HEK293 (cell line): ENCODE data around the gene SMLR1.

Experiments
- CTCF ChIA-PET: fragments of 350-600 bp; formaldehyde crosslinking; extraction: SDS; loops from one replicate; lab custom pipeline; 2021; ENCODE audit warnings: antibody characterized with exemption; lab: Yijun Ruan, JAX
- POLR2A ChIA-PET: fragments of 300-600 bp; formaldehyde crosslinking; extraction: SDS; loops from one replicate; lab custom pipeline; 2020; ENCODE audit warnings: antibody characterized with exemption, inconsistent platforms; lab: Yijun Ruan, JAX
- H3K27ac ChIP-seq: fragments of 200-500 bp; sonication (Bioruptor generic); 2 replicates; pipeline ENCODE4 v1.5.1; 2014; ENCODE audit warnings: low read depth, low read length, control low read depth, inconsistent platforms; ENCODE audit errors: extremely low read depth
- H3K36me3 ChIP-seq, 2 experiments: fragments of 200-500 bp in 1 of 2; sonication (Bioruptor generic) in 1 of 2; 1 replicate in 1 of 2; 2 replicates in 1 of 2; pipeline ENCODE4 v1.5.1; 2014 to 2017; ENCODE audit warnings: inconsistent platforms in 2 of 2, low read length in 2 of 2; ENCODE audit not compliant: control insufficient read depth in 2 of 2, insufficient read depth in 1 of 2
- H3K4me1 ChIP-seq: fragments of 200-500 bp; sonication (Bioruptor generic); 2 replicates; pipeline ENCODE4 v1.5.1; 2014; ENCODE audit warnings: mild to moderate bottlenecking, low read length, inconsistent platforms; ENCODE audit not compliant: control insufficient read depth, insufficient read depth
- H3K4me3 ChIP-seq: 2 replicates; pipeline ENCODE4 v1.5.1; 2011; ENCODE audit warnings: low read depth, mild to moderate bottlenecking, control low read depth, low read length, moderate library complexity
- H3K9me3 ChIP-seq: fragments of 200-500 bp; sonication (Bioruptor generic); 2 replicates; pipeline ENCODE4 v1.5.1; 2014; ENCODE audit warnings: low read depth, low read length, inconsistent platforms; ENCODE audit not compliant: control insufficient read depth, insufficient read depth
- BCL11A ChIP-seq: fragments of 450-650 bp; formaldehyde crosslinking; IDR thresholded peaks from 2 replicates; pipeline ENCODE4 v1.5.1; 2016; ENCODE audit warnings: low read depth, missing biosample characterization, missing genetic modification characterization
- HOXA7 ChIP-seq: sonication (generic); formaldehyde crosslinking; IDR thresholded peaks from 2 replicates; pipeline ENCODE4 v1.8.1; 2022; ENCODE audit warnings: missing genetic modification reagents, borderline replicate concordance
- KLF9 ChIP-seq: fragments of 450-650 bp; formaldehyde crosslinking; IDR thresholded peaks from 2 replicates; pipeline ENCODE4 v1.5.1; 2016; ENCODE audit warnings: missing biosample characterization, missing genetic modification characterization, low read depth
- OSR2 ChIP-seq: fragments of 450-650 bp; formaldehyde crosslinking; IDR thresholded peaks from 2 replicates; pipeline ENCODE4 v1.5.1; 2016; ENCODE audit warnings: missing biosample characterization, missing genetic modification characterization
- SP2 ChIP-seq: fragments of 450-650 bp; formaldehyde crosslinking; IDR thresholded peaks from 2 replicates; pipeline ENCODE4 v1.5.1; 2016; ENCODE audit warnings: missing biosample characterization, missing genetic modification characterization
- ZIC2 ChIP-seq: fragments of 450-650 bp; formaldehyde crosslinking; IDR thresholded peaks from 2 replicates; pipeline ENCODE4 v1.5.1; 2016; ENCODE audit warnings: missing biosample characterization, missing genetic modification characterization
- ZNF16 ChIP-seq: fragments of 450-650 bp; formaldehyde crosslinking; IDR thresholded peaks from 2 replicates; pipeline ENCODE4 v1.5.1; 2016; ENCODE audit warnings: low read depth, missing biosample characterization, missing genetic modification characterization
- ZNF2 ChIP-seq: fragments of 450-650 bp; formaldehyde crosslinking; IDR thresholded peaks from 2 replicates; pipeline ENCODE4 v1.5.1; 2016; ENCODE audit warnings: missing biosample characterization, missing genetic modification characterization
- ZNF223 ChIP-seq: fragments of 450-650 bp; formaldehyde crosslinking; IDR thresholded peaks from 2 replicates; pipeline ENCODE4 v1.5.1; 2016; ENCODE audit warnings: missing biosample characterization, missing genetic modification characterization
- ZNF302 ChIP-seq: fragments of 450-650 bp; formaldehyde crosslinking; IDR thresholded peaks from 2 replicates; pipeline ENCODE4 v1.5.1; 2016; ENCODE audit warnings: missing biosample characterization, missing genetic modification characterization, low read depth
- ZNF354C ChIP-seq: fragments of 450-650 bp; formaldehyde crosslinking; IDR thresholded peaks from 2 replicates; pipeline ENCODE4 v1.5.1; 2016; ENCODE audit warnings: missing biosample characterization, missing genetic modification characterization, low read depth, borderline replicate concordance
- ZNF423 ChIP-seq: fragments of 450-650 bp; formaldehyde crosslinking; IDR thresholded peaks from 2 replicates; pipeline ENCODE4 v1.5.1; 2016; ENCODE audit warnings: missing biosample characterization, missing genetic modification characterization
- ZNF521 ChIP-seq: fragments of 450-650 bp; formaldehyde crosslinking; IDR thresholded peaks from 2 replicates; pipeline ENCODE4 v1.5.1; 2017; ENCODE audit warnings: missing biosample characterization, mild to moderate bottlenecking, missing genetic modification characterization
- ZNF555 ChIP-seq: fragments of 450-650 bp; formaldehyde crosslinking; conservative IDR thresholded peaks from 2 replicates; pipeline ENCODE4 v1.5.1; 2017; ENCODE audit warnings: missing biosample characterization, mild to moderate bottlenecking, missing genetic modification characterization, inconsistent platforms
- ZNF624 ChIP-seq: fragments of 450-650 bp; formaldehyde crosslinking; IDR thresholded peaks from 2 replicates; pipeline ENCODE4 v1.5.1; 2017; ENCODE audit warnings: missing biosample characterization, missing genetic modification characterization
- ZNF664 ChIP-seq: fragments of 450-650 bp; formaldehyde crosslinking; IDR thresholded peaks from 2 replicates; pipeline ENCODE4 v1.5.1; 2016; ENCODE audit warnings: missing biosample characterization, missing genetic modification characterization
- TF ChIP-seq, protein P1 (sequence below): fragments of 450-650 bp; formaldehyde crosslinking; IDR thresholded peaks from 2 replicates; pipeline ENCODE4 v1.5.1; 2016; ENCODE audit warnings: missing biosample characterization, missing genetic modification characterization
- TF ChIP-seq, protein P2 (sequence below): fragments of 450-650 bp; formaldehyde crosslinking; IDR thresholded peaks from 2 replicates; pipeline ENCODE4 v1.5.1; 2016; ENCODE audit warnings: missing biosample characterization, missing genetic modification characterization
- TF ChIP-seq, protein P3 (sequence below): fragments of 450-650 bp; formaldehyde crosslinking; IDR thresholded peaks from 2 replicates; pipeline ENCODE4 v1.5.1; 2016; ENCODE audit warnings: missing biosample characterization, missing genetic modification characterization
- TF ChIP-seq, protein P4 (sequence below): fragments of 450-650 bp; formaldehyde crosslinking; IDR thresholded peaks from 2 replicates; pipeline ENCODE4 v1.5.1; 2017; ENCODE audit warnings: missing biosample characterization, missing genetic modification characterization

SMLR1 gene

DNA sequence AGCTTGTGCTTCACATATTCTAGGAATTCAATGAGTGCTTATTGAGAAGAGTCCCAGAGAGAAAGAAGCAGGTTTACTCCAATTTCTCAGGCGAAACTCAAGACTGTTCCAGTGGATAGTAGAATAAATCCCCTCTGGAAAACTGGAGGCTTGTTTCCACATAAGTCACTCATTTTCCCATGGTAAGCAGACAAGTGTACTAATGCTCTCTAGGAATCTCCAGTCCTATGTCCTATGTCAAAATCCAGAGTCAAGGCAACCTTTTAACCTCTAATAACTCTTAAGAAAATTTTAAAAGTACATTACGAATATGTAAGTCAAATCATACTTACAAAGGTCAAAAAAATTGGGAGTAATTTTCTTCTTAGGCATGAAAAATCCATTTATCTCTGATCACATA is 35.2 kb downstream of the SMLR1 start:
- Histone ChIP-seq H3K4me3 (no peak overlapping the region), H3K36me3 (peaks cover 0 to 47% of the 10 kb centered on the region in 2 experiments), H3K9me3 (no peaks in the 10 kb centered on the region), H3K27ac (no peak overlapping the region), H3K4me1 (no peaks in the 10 kb centered on the region)
- CTCF ChIA-PET: interaction anchor here (0.7 to 2.7 kb wide), 2 partner anchors 9 to 10 kb away, joined by 3 to 18 read pairs; no protein-coding TSS in a partner anchor
- TF ChIP-seq ZNF423 (tag by site-specific recombination): no peak
- no peak for TF ChIP-seq SP2 (tag by site-specific recombination)
- no peak for TF ChIP-seq HOXA7 (CRISPR knock-in tag)
- no peak for TF ChIP-seq ZNF2 (tag by site-specific recombination)
- TF ChIP-seq KLF9 (tag by site-specific recombination): no peak
- TF ChIP-seq, protein P1, sequence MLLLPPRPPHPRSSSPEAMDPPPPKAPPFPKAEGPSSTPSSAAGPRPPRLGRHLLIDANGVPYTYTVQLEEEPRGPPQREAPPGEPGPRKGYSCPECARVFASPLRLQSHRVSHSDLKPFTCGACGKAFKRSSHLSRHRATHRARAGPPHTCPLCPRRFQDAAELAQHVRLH (tag by site-specific recombination): no peak
- TF ChIP-seq ZNF354C (tag by site-specific recombination): no peak
- TF ChIP-seq, protein P2, sequence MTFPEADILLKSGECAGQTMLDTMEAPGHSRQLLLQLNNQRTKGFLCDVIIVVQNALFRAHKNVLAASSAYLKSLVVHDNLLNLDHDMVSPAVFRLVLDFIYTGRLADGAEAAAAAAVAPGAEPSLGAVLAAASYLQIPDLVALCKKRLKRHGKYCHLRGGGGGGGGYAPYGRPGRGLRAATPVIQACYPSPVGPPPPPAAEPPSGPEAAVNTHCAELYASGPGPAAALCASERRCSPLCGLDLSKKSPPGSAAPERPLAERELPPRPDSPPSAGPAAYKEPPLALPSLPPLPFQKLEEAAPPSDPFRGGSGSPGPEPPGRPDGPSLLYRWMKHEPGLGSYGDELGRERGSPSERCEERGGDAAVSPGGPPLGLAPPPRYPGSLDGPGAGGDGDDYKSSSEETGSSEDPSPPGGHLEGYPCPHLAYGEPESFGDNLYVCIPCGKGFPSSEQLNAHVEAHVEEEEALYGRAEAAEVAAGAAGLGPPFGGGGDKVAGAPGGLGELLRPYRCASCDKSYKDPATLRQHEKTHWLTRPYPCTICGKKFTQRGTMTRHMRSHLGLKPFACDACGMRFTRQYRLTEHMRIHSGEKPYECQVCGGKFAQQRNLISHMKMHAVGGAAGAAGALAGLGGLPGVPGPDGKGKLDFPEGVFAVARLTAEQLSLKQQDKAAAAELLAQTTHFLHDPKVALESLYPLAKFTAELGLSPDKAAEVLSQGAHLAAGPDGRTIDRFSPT: no peak
- TF ChIP-seq ZNF16 (tag by site-specific recombination): no peak
- TF ChIP-seq BCL11A (tag by site-specific recombination): no peak
- POLR2A ChIA-PET: no interaction called here

DNA sequence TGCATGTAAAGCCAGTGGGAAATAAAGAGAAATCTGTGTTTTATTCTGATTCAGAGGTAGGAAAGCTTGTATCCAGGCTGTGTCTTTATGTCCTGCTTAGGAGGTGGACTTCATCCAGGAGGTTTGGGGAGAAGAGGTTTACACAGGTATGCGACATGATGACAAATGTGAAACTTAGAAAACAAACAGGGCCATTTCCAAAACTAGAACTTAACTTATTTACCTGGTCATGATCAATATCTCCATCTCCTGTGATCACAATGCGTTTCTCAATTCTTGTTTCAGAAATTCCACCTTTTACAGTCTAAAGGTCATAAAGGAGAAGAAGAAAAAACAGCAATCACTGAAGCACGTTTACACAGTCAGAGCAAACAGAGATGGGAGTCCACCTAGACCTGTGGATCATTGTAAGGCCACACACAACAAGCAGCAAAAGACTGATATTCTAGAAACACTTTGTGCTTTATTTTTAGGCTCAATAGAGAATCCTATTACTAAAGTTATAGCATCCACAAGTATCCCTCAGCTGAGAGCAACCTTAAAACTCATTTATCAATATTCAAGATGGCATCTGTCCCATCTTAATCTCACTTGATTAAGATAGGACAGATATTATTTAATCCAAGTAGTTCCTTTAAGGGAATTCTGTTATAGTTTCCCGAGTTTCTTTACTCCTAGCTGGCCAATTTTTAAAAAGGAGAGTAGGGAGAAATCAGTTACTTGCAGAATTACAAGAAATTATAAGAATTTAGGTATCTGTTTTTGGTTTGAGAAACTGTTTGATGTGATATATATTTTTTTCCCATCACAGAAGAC is 36.4 kb downstream of the SMLR1 start:
- POLR2A ChIA-PET: no interaction called here
- no peak overlapping the region for H3K27ac ChIP-seq
- TF ChIP-seq ZIC2: no peak
- no peak for TF ChIP-seq ZNF521 (tag by site-specific recombination)
- no peak for TF ChIP-seq OSR2 (tag by site-specific recombination)
- no peak for TF ChIP-seq ZNF624 (tag by site-specific recombination)
- TF ChIP-seq ZNF664 (tag by site-specific recombination): no peak
- no peak for TF ChIP-seq ZNF223
- TF ChIP-seq ZNF555: no peak
- TF ChIP-seq, protein P3, sequence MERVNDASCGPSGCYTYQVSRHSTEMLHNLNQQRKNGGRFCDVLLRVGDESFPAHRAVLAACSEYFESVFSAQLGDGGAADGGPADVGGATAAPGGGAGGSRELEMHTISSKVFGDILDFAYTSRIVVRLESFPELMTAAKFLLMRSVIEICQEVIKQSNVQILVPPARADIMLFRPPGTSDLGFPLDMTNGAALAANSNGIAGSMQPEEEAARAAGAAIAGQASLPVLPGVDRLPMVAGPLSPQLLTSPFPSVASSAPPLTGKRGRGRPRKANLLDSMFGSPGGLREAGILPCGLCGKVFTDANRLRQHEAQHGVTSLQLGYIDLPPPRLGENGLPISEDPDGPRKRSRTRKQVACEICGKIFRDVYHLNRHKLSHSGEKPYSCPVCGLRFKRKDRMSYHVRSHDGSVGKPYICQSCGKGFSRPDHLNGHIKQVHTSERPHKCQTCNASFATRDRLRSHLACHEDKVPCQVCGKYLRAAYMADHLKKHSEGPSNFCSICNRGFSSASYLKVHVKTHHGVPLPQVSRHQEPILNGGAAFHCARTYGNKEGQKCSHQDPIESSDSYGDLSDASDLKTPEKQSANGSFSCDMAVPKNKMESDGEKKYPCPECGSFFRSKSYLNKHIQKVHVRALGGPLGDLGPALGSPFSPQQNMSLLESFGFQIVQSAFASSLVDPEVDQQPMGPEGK: no peak
- TF ChIP-seq, protein P4, sequence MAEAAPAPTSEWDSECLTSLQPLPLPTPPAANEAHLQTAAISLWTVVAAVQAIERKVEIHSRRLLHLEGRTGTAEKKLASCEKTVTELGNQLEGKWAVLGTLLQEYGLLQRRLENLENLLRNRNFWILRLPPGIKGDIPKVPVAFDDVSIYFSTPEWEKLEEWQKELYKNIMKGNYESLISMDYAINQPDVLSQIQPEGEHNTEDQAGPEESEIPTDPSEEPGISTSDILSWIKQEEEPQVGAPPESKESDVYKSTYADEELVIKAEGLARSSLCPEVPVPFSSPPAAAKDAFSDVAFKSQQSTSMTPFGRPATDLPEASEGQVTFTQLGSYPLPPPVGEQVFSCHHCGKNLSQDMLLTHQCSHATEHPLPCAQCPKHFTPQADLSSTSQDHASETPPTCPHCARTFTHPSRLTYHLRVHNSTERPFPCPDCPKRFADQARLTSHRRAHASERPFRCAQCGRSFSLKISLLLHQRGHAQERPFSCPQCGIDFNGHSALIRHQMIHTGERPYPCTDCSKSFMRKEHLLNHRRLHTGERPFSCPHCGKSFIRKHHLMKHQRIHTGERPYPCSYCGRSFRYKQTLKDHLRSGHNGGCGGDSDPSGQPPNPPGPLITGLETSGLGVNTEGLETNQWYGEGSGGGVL: no peak
- no peak for TF ChIP-seq ZNF302 (tag by site-specific recombination)
- H3K9me3 ChIP-seq: no peaks in the 10 kb centered on the region
- no peaks in the 10 kb centered on the region for H3K4me1 ChIP-seq
- CTCF ChIA-PET: interaction anchor here (0.6 to 2.7 kb wide), 4 partner anchors 9 to 750 kb away, joined by 3 to 18 read pairs (median 4); no protein-coding TSS in a partner anchor
- H3K4me3 ChIP-seq: no peak overlapping the region
- H3K36me3 ChIP-seq: peaks cover 0 to 48% of the 10 kb centered on the region in 2 experiments
